K562 (cell line): ENCODE measurements around the gene ABCG1. TPM values are rescaled to one million over a fixed set of nuclear protein-coding genes. Genes with fewer than 3 reads are reported as not detected.

Source experiments
- CHD7 ChIP-seq: fragments of 200-600 bp; sonication (generic); IDR thresholded peaks from one replicate; pipeline ENCODE4 v1.6.1; 2012; ENCODE audit warnings: mild to moderate bottlenecking, low read depth, low read length, inconsistent platforms
- RAD21 ChIP-seq, 2 experiments: fragments of 250-450 bp in 1 of 2; fragments of 450-650 bp in 1 of 2; sonication (Bioruptor Pico) in 1 of 2; formaldehyde crosslinking in 1 of 2; IDR thresholded peaks in 1 of 2; conservative IDR thresholded peaks in 1 of 2; 2 replicates each; pipeline versions ENCODE4 v1.4.0 to v1.8.0; 2020 to 2022; ENCODE audit warnings: mild to moderate bottlenecking in 2 of 2, moderate library complexity in 1 of 2
- STAG1 ChIP-seq: sonication (generic); formaldehyde crosslinking; IDR thresholded peaks from 2 replicates; pipeline ENCODE4 v1.5.0; 2020; ENCODE audit warnings: missing genetic modification reagents, borderline replicate concordance
- polyA plus RNA-seq, 8 experiments: library from polyadenylated mRNA; depleted of rRNA in 4 of 8; stranded (reverse) in 5 of 8; unstranded in 3 of 8; fragments of >200 nt; fragmentation: Nextera tagmentation in 2 of 8; fragmentation: Illumina TruSeq in 1 of 8; extraction: Ambion mirVana in 2 of 8; extraction: Trizol in 1 of 8; gene quantifications; 2 replicates each; pipeline versions ENCODE4 v1.2.1 to v1.2.3, GENCODE V29; 2011 to 2014; ENCODE audit warnings: inconsistent platforms in 1 of 8, missing spikeins in 1 of 8
- total RNA-seq, 7 experiments: library from RNA; depleted of rRNA in 6 of 7; stranded (reverse); fragments of >200 nt in 6 of 7; fragmentation: Illumina TruSeq in 2 of 7; extraction: Trizol in 2 of 7; gene quantifications; 2 replicates each; pipeline versions ENCODE4 v1.2.1 to v1.2.3, GENCODE V29; 2011 to 2021; ENCODE audit warnings: low replicate concordance in 1 of 7
- TF ChIP-seq, protein P1 (sequence below), 2 experiments: fragments of 450-650 bp; formaldehyde crosslinking in 1 of 2; IDR thresholded peaks; 2 replicates each; pipeline versions ENCODE4 v1.4.0 to v1.6.1; 2014 to 2020; ENCODE audit warnings: mild to moderate bottlenecking in 2 of 2, borderline replicate concordance in 1 of 2, low read depth in 1 of 2
- TF ChIP-seq, protein P2 (sequence below): sonication (generic); formaldehyde crosslinking; IDR thresholded peaks from 2 replicates; pipeline ENCODE4 v1.8.1; 2023; ENCODE audit warnings: mild to moderate bottlenecking, missing genetic modification reagents

Gene ABCG1
- total and polyA plus RNA-seq, 9 of the 15 experiments (the other 6 are each of a cell fraction or from before 2014, with no cell fraction given): 0.04 to 0.09 TPM; not detected in 7

- TF ChIP-seq CHD7: no peak
- TF ChIP-seq RAD21 (CRISPR knock-in tag; conservative IDR thresholded peaks at IDR 0.05 in 1 of 2, IDR thresholded peaks at IDR 0.05 in 1 of 2): peak; percentile 64 to 74
- TF ChIP-seq, protein P1, sequence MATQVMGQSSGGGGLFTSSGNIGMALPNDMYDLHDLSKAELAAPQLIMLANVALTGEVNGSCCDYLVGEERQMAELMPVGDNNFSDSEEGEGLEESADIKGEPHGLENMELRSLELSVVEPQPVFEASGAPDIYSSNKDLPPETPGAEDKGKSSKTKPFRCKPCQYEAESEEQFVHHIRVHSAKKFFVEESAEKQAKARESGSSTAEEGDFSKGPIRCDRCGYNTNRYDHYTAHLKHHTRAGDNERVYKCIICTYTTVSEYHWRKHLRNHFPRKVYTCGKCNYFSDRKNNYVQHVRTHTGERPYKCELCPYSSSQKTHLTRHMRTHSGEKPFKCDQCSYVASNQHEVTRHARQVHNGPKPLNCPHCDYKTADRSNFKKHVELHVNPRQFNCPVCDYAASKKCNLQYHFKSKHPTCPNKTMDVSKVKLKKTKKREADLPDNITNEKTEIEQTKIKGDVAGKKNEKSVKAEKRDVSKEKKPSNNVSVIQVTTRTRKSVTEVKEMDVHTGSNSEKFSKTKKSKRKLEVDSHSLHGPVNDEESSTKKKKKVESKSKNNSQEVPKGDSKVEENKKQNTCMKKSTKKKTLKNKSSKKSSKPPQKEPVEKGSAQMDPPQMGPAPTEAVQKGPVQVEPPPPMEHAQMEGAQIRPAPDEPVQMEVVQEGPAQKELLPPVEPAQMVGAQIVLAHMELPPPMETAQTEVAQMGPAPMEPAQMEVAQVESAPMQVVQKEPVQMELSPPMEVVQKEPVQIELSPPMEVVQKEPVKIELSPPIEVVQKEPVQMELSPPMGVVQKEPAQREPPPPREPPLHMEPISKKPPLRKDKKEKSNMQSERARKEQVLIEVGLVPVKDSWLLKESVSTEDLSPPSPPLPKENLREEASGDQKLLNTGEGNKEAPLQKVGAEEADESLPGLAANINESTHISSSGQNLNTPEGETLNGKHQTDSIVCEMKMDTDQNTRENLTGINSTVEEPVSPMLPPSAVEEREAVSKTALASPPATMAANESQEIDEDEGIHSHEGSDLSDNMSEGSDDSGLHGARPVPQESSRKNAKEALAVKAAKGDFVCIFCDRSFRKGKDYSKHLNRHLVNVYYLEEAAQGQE (IDR thresholded peaks at IDR 0.05; ENCODE audit: borderline replicate concordance): peak; percentile 65; the same call in 1 of the 2 replicates
- TF ChIP-seq, protein P1 (CRISPR knock-in tag; IDR thresholded peaks at IDR 0.05; ENCODE audit: low read depth): no peak
- TF ChIP-seq, protein P2, sequence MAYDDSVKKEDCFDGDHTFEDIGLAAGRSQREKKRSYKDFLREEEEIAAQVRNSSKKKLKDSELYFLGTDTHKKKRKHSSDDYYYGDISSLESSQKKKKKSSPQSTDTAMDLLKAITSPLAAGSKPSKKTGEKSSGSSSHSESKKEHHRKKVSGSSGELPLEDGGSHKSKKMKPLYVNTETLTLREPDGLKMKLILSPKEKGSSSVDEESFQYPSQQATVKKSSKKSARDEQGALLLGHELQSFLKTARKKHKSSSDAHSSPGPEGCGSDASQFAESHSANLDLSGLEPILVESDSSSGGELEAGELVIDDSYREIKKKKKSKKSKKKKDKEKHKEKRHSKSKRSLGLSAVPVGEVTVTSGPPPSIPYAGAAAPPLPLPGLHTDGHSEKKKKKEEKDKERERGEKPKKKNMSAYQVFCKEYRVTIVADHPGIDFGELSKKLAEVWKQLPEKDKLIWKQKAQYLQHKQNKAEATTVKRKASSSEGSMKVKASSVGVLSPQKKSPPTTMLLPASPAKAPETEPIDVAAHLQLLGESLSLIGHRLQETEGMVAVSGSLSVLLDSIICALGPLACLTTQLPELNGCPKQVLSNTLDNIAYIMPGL (CRISPR knock-in tag): no peak
- peak; percentile 76 for TF ChIP-seq STAG1 (CRISPR knock-in tag)
Observed at GRCh38 chr21:42309753-42310213, 90.8 kb downstream of the ABCG1 start (continued).
